HG03565 (cell line): ENCODE measurements around the gene CIART.
"Not testable (repeated sequence)": the region's sequence is repeated elsewhere in the genome, so short reads cannot be mapped to it uniquely, and the experiment has no call there.

ENCODE experiments used
- ATAC-seq: cut with Tn5 transposase; IDR thresholded peaks from one replicate; pipeline ENCODE4 v1.9.1; 2021; ENCODE audit warnings: mild to moderate bottlenecking, moderate library complexity; ENCODE audit not compliant: unreplicated experiment

CIART gene

GRCh38 chr1:150302338-150302737 is 20.0 kb downstream of the CIART start:
- ATAC-seq = no peak

GRCh38 chr1:150302902-150303301 is 20.5 kb downstream of the CIART start:
- no peak for ATAC-seq

GRCh38 chr1:150308585-150308984 is 26.2 kb downstream of the CIART start:
- ATAC-seq = not testable (repeated sequence)

GRCh38 chr1:150309758-150310508 is 27.6 kb downstream of the CIART start:
- no peak for ATAC-seq

- no peak for ATAC-seq
These were observed 29.4 kb downstream of the CIART start for GRCh38 chr1:150311762-150312161.

GRCh38 chr1:150314691-150315090 is 32.3 kb downstream of the CIART start:
- not testable (repeated sequence) for ATAC-seq

- no peak for ATAC-seq
These were observed 38.3 kb downstream of the CIART start for GRCh38 chr1:150320667-150320978.

- ATAC-seq = no peak
These were observed 39.4 kb downstream of the CIART start for GRCh38 chr1:150321826-150322166.

GRCh38 chr1:150322310-150322709 is 40.0 kb downstream of the CIART start:
- no peak for ATAC-seq

- ATAC-seq = no peak
These were observed 50.4 kb downstream of the CIART start for GRCh38 chr1:150332651-150333290.
